HG03565 (cell line): ENCODE measurements around the gene DCST2.

Experiments
- ATAC-seq: cut with Tn5 transposase; IDR thresholded peaks from one replicate; pipeline ENCODE4 v1.9.1; 2021; ENCODE audit warnings: mild to moderate bottlenecking, moderate library complexity; ENCODE audit not compliant: unreplicated experiment

DCST2 gene

GRCh38 chr1:155030243-155030795 is 3.3 kb downstream of the DCST2 start:
- ATAC-seq = no peak

GRCh38 chr1:155029513-155030242 is 3.9 kb downstream of the DCST2 start:
- no peak for ATAC-seq

GRCh38 chr1:155026588-155026987 is 7.0 kb downstream of the DCST2 start:
- no peak for ATAC-seq

- ATAC-seq = no peak
These were observed 7.4 kb downstream of the DCST2 start for GRCh38 chr1:155026154-155026553.

- ATAC-seq = no peak
These were observed 9.3 kb downstream of the DCST2 start for GRCh38 chr1:155024315-155024714.

- ATAC-seq = no peak
These were observed 10.0 kb downstream of the DCST2 start for GRCh38 chr1:155023627-155024026.

GRCh38 chr1:155022927-155023236 is 10.7 kb downstream of the DCST2 start:
- ATAC-seq = no peak

- no peak for ATAC-seq
These were observed 11.2 kb downstream of the DCST2 start for GRCh38 chr1:155022136-155022926.

- ATAC-seq = no peak
These were observed 14.0 kb downstream of the DCST2 start for GRCh38 chr1:155019377-155020245.

GRCh38 chr1:155018617-155019348 is 14.8 kb downstream of the DCST2 start:
- ATAC-seq = no peak

- ATAC-seq = no peak
These were observed 15.7 kb downstream of the DCST2 start for GRCh38 chr1:155017946-155018316.

- peak; percentile 74 for ATAC-seq
These were observed 16.3 kb downstream of the DCST2 start for GRCh38 chr1:155017041-155017945.

GRCh38 chr1:155016231-155016831 is 17.2 kb downstream of the DCST2 start:
- ATAC-seq = no peak

GRCh38 chr1:155015527-155016230 is 17.9 kb downstream of the DCST2 start:
- no peak for ATAC-seq

GRCh38 chr1:155014709-155015508 is 18.7 kb downstream of the DCST2 start:
- no peak for ATAC-seq

GRCh38 chr1:155013632-155014031 is 19.9 kb downstream of the DCST2 start:
- ATAC-seq = no peak

GRCh38 chr1:155012776-155013602 is 20.6 kb downstream of the DCST2 start:
- no peak for ATAC-seq
